ENCODE measurements around the gene MOV10L1. TPM values are rescaled to one million over a fixed set of nuclear protein-coding genes. Genes with fewer than 3 reads are reported as not detected.

Gene MOV10L1
- total RNA-seq, 1 donor from 2014 or later, result not detected

GRCh38 chr22:50199251-50199721, 109.5 kb downstream of the MOV10L1 start:
- H3K27ac ChIP-seq, result peak overlapping the region in 1 of 2 donors; percentile 80
- no peak for DNase-seq (ENCODE audit: low spot score in 2 of 2)
- intact Hi-C loops (cut with DNase I), result no loop called here
- H3K4me1 ChIP-seq, result peaks cover 13 to 14% of the 10 kb centered on the region in 2 donors
- H3K36me3 ChIP-seq, result peaks cover 16 to 21% of the 10 kb centered on the region in 2 donors
- no peaks in the 10 kb centered on the region for H3K27me3 ChIP-seq
- H3K9me3 ChIP-seq, result no peaks in the 10 kb centered on the region
- H3K4me3 ChIP-seq, result peak overlapping the region in 1 of 2 donors; percentile 76
- TF ChIP-seq CTCF (IDR thresholded peaks at IDR 0.05), result no peak

- no peak for DNase-seq (ENCODE audit: low spot score in 2 of 2)
- intact Hi-C loops (cut with DNase I), result loop anchor here (1.0 to 5.0 kb wide), 6 partner anchors 14 to 348 kb away; partner anchors contain the start of genes ALG12, CRELD2, LMF2 and NCAPH2
- Histone ChIP-seq H3K27me3 (no peaks in the 10 kb centered on the region), H3K9me3 (no peaks in the 10 kb centered on the region), H3K36me3 (peaks cover 11 to 14% of the 10 kb centered on the region in 2 donors), H3K27ac (peak overlapping the region; percentile 68 to 80), H3K4me1 (peaks cover 13 to 14% of the 10 kb centered on the region in 2 donors), H3K4me3 (peak overlapping the region; percentile 76 to 88)
- TF ChIP-seq CTCF (IDR thresholded peaks at IDR 0.05), result no peak
Measured at GRCh38 chr22:50199829-50200460, 110.1 kb downstream of the MOV10L1 start.

- Histone ChIP-seq H3K27ac (peak within 1 kb of the TSS; percentile 68 to 80), H3K36me3 (peaks cover 11 to 12% of the 10 kb centered on the region in 2 donors), H3K4me1 (peaks cover 13 to 14% of the 10 kb centered on the region in 2 donors), H3K27me3 (no peaks in the 10 kb centered on the region), H3K4me3 (peak within 1 kb of the TSS; percentile 76 to 88), H3K9me3 (no peaks in the 10 kb centered on the region)
- intact Hi-C loops (cut with DNase I), result loop anchor here (1.0 to 5.0 kb wide), 6 partner anchors 14 to 348 kb away; partner anchors contain the start of genes ALG12, CRELD2, LMF2 and NCAPH2
- TF ChIP-seq CTCF (IDR thresholded peaks at IDR 0.05), result no peak
- DNase-seq (ENCODE audit: low spot score in 2 of 2), result peak; percentile 66 to 93
Measured at GRCh38 chr22:50200461-50201190, 110.8 kb downstream of the MOV10L1 start, which contains the start of gene SELENOO. TSS of gene SELENOO (plus strand) at chr22:50201011. CDS start at chr22:50201037, 26 bp downstream.

- intact Hi-C loops (cut with DNase I), result loop anchor here (2.0 to 5.0 kb wide), 5 partner anchors 41 to 349 kb away; partner anchors contain the start of genes ALG12, CRELD2, LMF2 and NCAPH2
- Histone ChIP-seq H3K4me3 (peak overlapping the region; percentile 76 to 88), H3K4me1 (peaks cover 13 to 14% of the 10 kb centered on the region in 2 donors), H3K36me3 (peaks cover 15 to 18% of the 10 kb centered on the region in 2 donors), H3K27ac (peak overlapping the region; percentile 58 to 68), H3K9me3 (no peaks in the 10 kb centered on the region), H3K27me3 (no peaks in the 10 kb centered on the region)
- DNase-seq (ENCODE audit: low spot score in 2 of 2), result no peak
- TF ChIP-seq CTCF (IDR thresholded peaks at IDR 0.05), result no peak
Measured at GRCh38 chr22:50201191-50202129, 111.7 kb downstream of the MOV10L1 start.

Measured in ascending aorta (tissue), 2 donors.